GM04504 (cell line): ENCODE measurements around the gene TSPAN10.

ENCODE experiments used
- DNase-seq: peaks from one replicate; pipeline ENCODE4 v3.0.0-alpha.2; 2012; ENCODE audit warnings: low read depth

TSPAN10 gene

GRCh38 chr17:81687770-81688541 lies 51.0 kb downstream of the TSPAN10 start:
- no peak for DNase-seq

DNA sequence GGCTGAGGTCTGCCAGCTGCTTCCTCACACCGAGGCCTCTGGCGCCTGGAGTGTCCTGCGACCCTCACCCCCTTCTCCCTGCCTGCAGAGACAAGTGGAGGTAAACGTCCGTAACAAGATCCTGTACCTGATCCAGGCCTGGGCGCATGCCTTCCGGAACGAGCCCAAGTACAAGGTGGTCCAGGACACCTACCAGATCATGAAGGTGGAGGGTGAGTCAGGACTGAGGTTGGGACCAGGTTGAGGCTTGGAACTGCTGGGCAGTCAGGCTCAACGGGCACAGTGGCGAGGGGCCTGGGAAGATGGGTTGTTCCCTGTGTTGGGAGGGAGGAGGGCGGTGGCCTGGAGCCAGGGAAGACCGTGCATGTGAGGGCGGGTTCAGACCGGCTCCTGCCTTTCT lies 51.6 kb downstream of the TSPAN10 start:
- DNase-seq = no peak

- no peak for DNase-seq
These were observed 53.1 kb downstream of the TSPAN10 start for GRCh38 chr17:81690066-81690465.

- no peak for DNase-seq
These were observed 53.6 kb downstream of the TSPAN10 start for GRCh38 chr17:81690549-81690948.

GRCh38 chr17:81691196-81691595 lies 54.2 kb downstream of the TSPAN10 start:
- DNase-seq = no peak

DNA sequence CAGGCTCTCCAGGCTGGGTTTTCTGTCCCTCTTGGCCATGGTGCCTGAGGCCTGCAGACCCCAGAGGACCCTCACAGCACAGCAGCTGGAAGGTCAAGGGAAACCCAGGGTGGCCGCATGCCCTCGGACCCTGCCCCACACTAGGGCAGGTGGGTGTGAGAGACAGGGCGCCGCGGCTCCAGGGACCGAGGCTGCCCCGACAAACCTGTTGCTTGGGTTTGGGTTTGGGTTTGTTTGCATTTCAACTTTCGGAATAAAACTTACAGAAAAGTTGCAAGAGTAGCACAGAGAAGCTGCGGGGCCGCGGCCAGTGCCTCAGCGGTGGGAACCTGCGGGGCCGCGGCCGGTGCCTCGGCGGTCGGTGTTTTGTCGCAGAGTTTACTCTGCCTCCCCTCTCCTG lies 54.6 kb downstream of the TSPAN10 start:
- no peak for DNase-seq

GRCh38 chr17:81693509-81694210 lies 56.7 kb downstream of the TSPAN10 start:
- no peak for DNase-seq

- DNase-seq = no peak
These were observed 57.8 kb downstream of the TSPAN10 start for GRCh38 chr17:81694810-81695209.

DNA sequence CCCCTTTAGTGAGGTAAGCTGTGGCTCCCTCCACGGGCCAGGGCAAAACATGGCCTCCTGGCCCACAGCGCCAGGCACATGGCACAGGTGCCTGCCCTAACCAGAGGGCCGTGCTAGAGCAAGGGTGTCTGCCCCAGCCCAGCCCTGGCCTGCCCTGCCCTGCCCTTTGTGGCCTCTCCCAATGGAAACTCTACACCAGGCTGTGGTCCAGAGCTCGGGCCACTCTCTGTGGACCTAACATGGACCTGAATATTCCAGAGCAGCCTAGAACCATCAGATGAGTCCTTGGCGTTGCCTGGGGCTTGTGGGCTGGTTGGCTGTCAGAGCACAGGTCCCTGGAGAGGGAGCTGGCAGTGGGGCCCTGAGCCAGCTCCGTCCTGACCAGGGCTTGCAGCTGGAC lies 58.2 kb downstream of the TSPAN10 start:
- DNase-seq = no peak

DNA sequence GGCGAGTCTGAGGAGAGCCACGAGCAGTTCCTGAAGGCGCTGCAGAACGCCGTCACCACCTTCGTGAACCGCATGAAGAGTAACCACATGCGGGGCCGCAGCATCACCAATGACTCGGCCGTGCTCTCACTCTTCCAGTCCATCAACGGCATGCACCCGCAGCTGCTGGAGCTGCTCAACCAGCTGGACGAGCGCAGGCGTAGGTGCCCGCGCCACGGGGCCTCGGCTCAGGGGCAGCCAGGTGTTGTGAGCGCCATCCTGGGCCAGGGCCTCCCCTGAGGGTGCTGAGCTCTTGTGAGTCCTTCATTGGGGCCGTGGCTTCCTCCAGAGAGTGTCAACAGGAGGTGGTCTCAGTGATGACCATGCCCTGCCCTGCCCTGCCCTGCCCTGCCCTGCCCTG lies 58.8 kb downstream of the TSPAN10 start:
- no peak for DNase-seq

DNA sequence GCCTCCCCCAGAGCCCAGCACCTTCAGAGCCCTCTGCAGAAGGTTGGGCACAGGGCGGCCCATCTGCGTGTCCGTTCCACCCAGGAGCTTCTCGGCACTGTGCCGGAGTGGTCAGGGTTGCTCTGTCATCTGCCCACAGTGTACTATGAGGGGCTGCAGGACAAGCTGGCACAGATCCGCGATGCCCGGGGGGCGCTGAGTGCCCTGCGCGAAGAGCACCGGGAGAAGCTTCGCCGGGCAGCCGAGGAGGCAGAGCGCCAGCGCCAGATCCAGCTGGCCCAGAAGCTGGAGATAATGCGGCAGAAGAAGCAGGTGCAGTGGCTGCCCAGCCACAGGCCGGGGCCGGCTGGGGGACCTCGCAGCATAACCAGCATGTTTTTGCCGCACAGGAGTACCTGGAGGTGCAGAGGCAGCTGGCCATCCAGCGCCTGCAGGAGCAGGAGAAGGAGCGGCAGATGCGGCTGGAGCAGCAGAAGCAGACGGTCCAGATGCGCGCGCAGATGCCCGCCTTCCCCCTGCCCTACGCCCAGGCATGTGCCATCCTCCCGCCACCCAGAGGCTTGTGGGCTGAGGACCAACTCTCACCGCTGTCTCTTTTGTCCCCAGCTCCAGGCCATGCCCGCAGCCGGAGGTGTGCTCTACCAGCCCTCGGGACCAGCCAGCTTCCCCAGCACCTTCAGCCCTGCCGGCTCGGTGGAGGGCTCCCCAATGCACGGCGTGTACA lies 59.4 kb downstream of the TSPAN10 start:
- DNase-seq = no peak

GRCh38 chr17:81697261-81698044 lies 60.5 kb downstream of the TSPAN10 start:
- DNase-seq = no peak
